Spleen (tissue), 11 donors: ENCODE results near the gene CDH19. TPM values are rescaled to one million over a fixed set of nuclear protein-coding genes. Genes with fewer than 3 reads are reported as not detected.

ENCODE experiments used
- DNase-seq: peaks from one replicate; pipeline ENCODE4 v3.0.0-alpha.2; 2020
- H3K27ac ChIP-seq, 8 donors: fragments of 200-600 bp; sonication (generic) in 7 of 8; 1 replicate in 4 of 8; 2 replicates in 4 of 8; pipeline versions ENCODE4 v1.5.0 to v1.8.0; 2016 to 2021; ENCODE audit warnings: inconsistent platforms in 4 of 8, mild to moderate bottlenecking in 4 of 8, moderate library complexity in 1 of 8
- H3K27me3 ChIP-seq, 7 donors: fragments of 200-600 bp; sonication (generic) in 6 of 7; replicated peaks in 1 of 7; 1 replicate in 4 of 7; 2 replicates in 3 of 7; pipeline versions ENCODE4 v1.5.0 to v1.8.0; 2016 to 2021; ENCODE audit warnings: inconsistent platforms in 3 of 7, mild to moderate bottlenecking in 1 of 7
- H3K36me3 ChIP-seq, 6 donors: fragments of 200-600 bp; sonication (generic) in 5 of 6; 1 replicate in 4 of 6; 2 replicates in 2 of 6; pipeline versions ENCODE4 v1.5.0 to v1.8.0; 2016 to 2021; ENCODE audit warnings: inconsistent platforms in 2 of 6
- H3K4me1 ChIP-seq, 6 donors: fragments of 200-600 bp; sonication (generic) in 5 of 6; 1 replicate in 3 of 6; 2 replicates in 3 of 6; pipeline versions ENCODE4 v1.5.0 to v1.8.0; 2016 to 2021; ENCODE audit warnings: inconsistent platforms in 3 of 6
- H3K4me3 ChIP-seq, 8 donors: fragments of 200-600 bp; sonication (generic) in 7 of 8; 1 replicate in 4 of 8; 2 replicates in 4 of 8; pipeline versions ENCODE4 v1.5.0 to v1.8.0; 2016 to 2021; ENCODE audit warnings: inconsistent platforms in 4 of 8, mild to moderate bottlenecking in 4 of 8, moderate library complexity in 2 of 8
- H3K9me3 ChIP-seq, 8 donors: fragments of 200-600 bp; sonication (generic) in 7 of 8; 1 replicate in 4 of 8; 2 replicates in 4 of 8; pipeline versions ENCODE4 v1.5.0 to v1.8.0; 2016 to 2021; ENCODE audit warnings: inconsistent platforms in 4 of 8
- CTCF ChIP-seq, 11 experiments: fragments of 200-600 bp in 7 of 11; fragments of 450-650 bp in 4 of 11; sonication (generic) in 4 of 11; IDR thresholded peaks in 8 of 11; conservative IDR thresholded peaks in 3 of 11; 1 replicate in 7 of 11; 2 replicates in 4 of 11; pipeline versions ENCODE4 v1.4.0 to v1.8.0; 2016 to 2021; ENCODE audit warnings: antibody characterized with exemption in 11 of 11, inconsistent platforms in 4 of 11, mild to moderate bottlenecking in 1 of 11
- POLR2A ChIP-seq, 3 donors: fragments of 450-650 bp; IDR thresholded peaks; one replicate each; pipeline ENCODE4 v1.5.1; 2017; ENCODE audit warnings: antibody characterized with exemption in 3 of 3, mild to moderate bottlenecking in 1 of 3
- POLR2AphosphoS5 ChIP-seq, 3 donors: sonication (generic); formaldehyde crosslinking; IDR thresholded peaks; one replicate each; pipeline ENCODE4 v1.5.1; 2017; ENCODE audit warnings: antibody characterized with exemption in 3 of 3
- WGBS, 5 donors: extraction: QIAGEN DNeasy Blood & Tissue Kit in 3 of 5; methylation state at CpG; one replicate each; pipeline versions ENCODE4 v1.1.5 to v1.1.7; 2013 to 2018; 5-methylcytosine and 5-hydroxymethylcytosine counted together
- intact Hi-C: fragments of 100-400 bp; cut with DNase I; formaldehyde crosslinking; loops from one replicate; pipeline ENCODE4 v1.15.0; 2023; ENCODE audit warnings: low total_unique reads
- polyA plus RNA-seq, 3 donors: library from polyadenylated mRNA; stranded (reverse); fragments of 200-250 nt; gene quantifications; one replicate each; pipeline ENCODE4 v1.2.1, GENCODE V29; 2013
- total RNA-seq, 7 donors: library from RNA; depleted of rRNA in 3 of 7; stranded (reverse); fragments of >200 nt in 3 of 7; fragmentation: NEBNext Ultra II Directional in 4 of 7; extraction: Animal tissue kit (Norgen Biotek cat#: 25700) in 4 of 7; gene quantifications; one replicate each; pipeline versions ENCODE4 v1.1.0 to v1.2.1, GENCODE V29; 2016 to 2021
- donor health status: healthy with polysubstance abuse.
- donor health status: DM: no; HTN: no; CAD: no; lungs with moderate emphysema.
- donor health status: DM: no; HTN: no; CAD: no.
- donor health status: Bipolar disorder and iron deficiency.
- donor health status: healthy.
- donor health status: DM: no; HTN: no; CAD: no.
- donor health status: DM: yes; HTN: yes; CAD: no.

CDH19 gene
- total and polyA plus RNA-seq, 10 donors: 0.47 to 6.4 (median 2.4) TPM

DNA sequence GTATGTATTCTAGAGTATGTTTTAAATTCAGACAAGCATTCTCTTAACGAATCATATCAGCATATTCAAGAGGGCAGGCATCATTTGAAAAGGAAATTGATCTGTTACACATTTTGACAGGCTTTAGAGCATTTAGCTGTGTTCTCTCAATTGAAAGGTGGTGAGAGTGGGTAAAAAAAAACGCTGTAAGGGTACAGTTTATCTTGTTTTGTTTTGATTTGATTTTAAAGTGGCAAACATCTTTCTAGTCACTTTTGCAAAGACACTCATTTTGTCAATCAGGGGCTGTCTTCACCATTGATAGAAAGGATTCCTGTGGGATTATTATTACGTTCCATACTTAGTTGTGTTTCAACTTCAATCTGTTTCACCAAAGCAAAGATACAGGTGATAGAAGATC is 2.2 kb downstream of the CDH19 start:
- no peaks in the 10 kb centered on the region for H3K27me3 ChIP-seq
- peak overlapping the region in 1 of 8 donors; percentile 11 for H3K4me3 ChIP-seq
- intact Hi-C loops: no loop called here
- H3K27ac ChIP-seq: no peak overlapping the region
- H3K9me3 ChIP-seq: peaks cover 0 to 17% (median 2%) of the 10 kb centered on the region in 8 donors
- no peaks in the 10 kb centered on the region for H3K36me3 ChIP-seq
- H3K4me1 ChIP-seq: no peaks in the 10 kb centered on the region
- TF ChIP-seq POLR2AphosphoS5 (IDR thresholded peaks at IDR 0.05): no peak
- no peak for TF ChIP-seq POLR2A (IDR thresholded peaks at IDR 0.05)
- no peak for TF ChIP-seq CTCF (IDR thresholded peaks at IDR 0.05 in 8 of 11, conservative IDR thresholded peaks at IDR 0.05 in 3 of 11)
- DNase-seq: no peak
- 39 to 61% (median 52%) methylated on average over 3 of the region's 3 CpGs for WGBS, 5 donors

- DNase-seq: no peak
- Histone ChIP-seq H3K27ac (no peak overlapping the region), H3K27me3 (no peaks in the 10 kb centered on the region), H3K9me3 (peaks cover 0 to 23% (median 12%) of the 10 kb centered on the region in 8 donors), H3K36me3 (no peaks in the 10 kb centered on the region), H3K4me1 (no peaks in the 10 kb centered on the region), H3K4me3 (no peak overlapping the region)
- intact Hi-C loops: no loop called here
- 43 to 73% (median 60%) methylated on average over 3 of the region's 3 CpGs for WGBS, 5 donors
- TF ChIP-seq POLR2AphosphoS5 (IDR thresholded peaks at IDR 0.05): no peak
- TF ChIP-seq CTCF (IDR thresholded peaks at IDR 0.05 in 8 of 11, conservative IDR thresholded peaks at IDR 0.05 in 3 of 11): no peak
- TF ChIP-seq POLR2A (IDR thresholded peaks at IDR 0.05): no peak
Observed at GRCh38 chr18:66599190-66599589, 4.7 kb downstream of the CDH19 start.

GRCh38 chr18:66587430-66587829 is 16.5 kb downstream of the CDH19 start:
- no peak for TF ChIP-seq POLR2A (IDR thresholded peaks at IDR 0.05)
- no peak for TF ChIP-seq CTCF (IDR thresholded peaks at IDR 0.05 in 8 of 11, conservative IDR thresholded peaks at IDR 0.05 in 3 of 11)
- TF ChIP-seq POLR2AphosphoS5 (IDR thresholded peaks at IDR 0.05): no peak

DNA sequence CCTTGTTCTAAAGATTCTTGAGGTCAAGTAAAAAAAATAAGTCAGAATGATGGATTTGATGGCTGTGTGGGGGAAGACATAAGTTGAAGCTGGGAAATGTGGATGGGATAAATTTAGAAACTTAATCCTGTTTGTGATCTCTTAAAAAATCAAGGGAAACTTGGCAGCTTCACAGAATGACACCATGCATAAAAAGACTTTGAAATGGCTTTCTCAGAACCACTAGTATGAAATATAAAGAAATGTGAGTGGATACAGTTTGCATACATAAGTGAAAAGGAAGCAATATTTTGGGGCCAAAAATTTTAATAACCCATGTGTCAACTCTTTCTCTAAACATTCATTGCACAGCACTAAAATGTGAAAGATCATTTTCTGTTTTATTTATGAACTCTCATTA is 21.7 kb downstream of the CDH19 start:
- intact Hi-C loops: no loop called here
- no peak overlapping the region for H3K4me3 ChIP-seq
- no peaks in the 10 kb centered on the region for H3K36me3 ChIP-seq
- DNase-seq: no peak
- H3K4me1 ChIP-seq: no peaks in the 10 kb centered on the region
- H3K27me3 ChIP-seq: no peaks in the 10 kb centered on the region
- H3K9me3 ChIP-seq: no peaks in the 10 kb centered on the region
- H3K27ac ChIP-seq: no peak overlapping the region
- TF ChIP-seq POLR2AphosphoS5 (IDR thresholded peaks at IDR 0.05): no peak
- TF ChIP-seq CTCF (IDR thresholded peaks at IDR 0.05 in 8 of 11, conservative IDR thresholded peaks at IDR 0.05 in 3 of 11): no peak
- TF ChIP-seq POLR2A (IDR thresholded peaks at IDR 0.05): no peak

More at GRCh38 chr18:66587430-66587829, 16.5 kb downstream of the CDH19 start:
- H3K9me3 ChIP-seq: no peaks in the 10 kb centered on the region
- no peak overlapping the region for H3K27ac ChIP-seq
- intact Hi-C loops: no loop called here
- no peak for DNase-seq
- 72 to 93% (median 83%) methylated on average over 4 of the region's 4 CpGs for WGBS, 5 donors
- H3K27me3 ChIP-seq: no peaks in the 10 kb centered on the region
- H3K36me3 ChIP-seq: no peaks in the 10 kb centered on the region
- H3K4me3 ChIP-seq: no peak overlapping the region
- no peaks in the 10 kb centered on the region for H3K4me1 ChIP-seq
